T-helper 1 cell treated with Interleukin-12 subunit alpha and Interleukin-12 subunit beta and Interleukin-4 antibody, amounts not matched to agents 30 ng/mL and 1 ng/mL, for 36 hours (primary cell): Measurements from ENCODE around the gene FOXRED2. TPM values are rescaled to one million over a fixed set of nuclear protein-coding genes. Genes with fewer than 3 reads are reported as not detected.
"Not testable (repeated sequence)": the region's sequence is repeated elsewhere in the genome, so short reads cannot be mapped to it uniquely, and the experiment has no call there.

Experiments
- intact Hi-C: fragments of 100-400 bp; cut with micrococcal nuclease; formaldehyde crosslinking; loops from one replicate; pipeline ENCODE4 v1.15.1; 2024
- total RNA-seq: library from RNA; stranded (reverse); gene quantifications from 2 replicates; pipeline ENCODE4 v1.2.3, GENCODE V29; 2022

Gene FOXRED2
- total RNA-seq, 1 donor from 2014 or later: 11.7 TPM

GRCh38 chr22:36452978-36453607 is 53.7 kb downstream of the FOXRED2 start:
- intact Hi-C loops: not testable (repeated sequence)

GRCh38 chr22:36452250-36452977 is 54.4 kb downstream of the FOXRED2 start:
- intact Hi-C loops: no loop called here

GRCh38 chr22:36450923-36451322 is 55.9 kb downstream of the FOXRED2 start:
- intact Hi-C loops: loop anchor here (1.0 kb wide), 5 partner anchors 30 to 86 kb away; partner anchors contain the start of genes EIF3D and TXN2

GRCh38 chr22:36449596-36450175 is 57.2 kb downstream of the FOXRED2 start:
- intact Hi-C loops: no loop called here

- intact Hi-C loops: no loop called here
Observed at GRCh38 chr22:36447632-36448031, 59.2 kb downstream of the FOXRED2 start.

GRCh38 chr22:36445158-36445668 is 61.6 kb downstream of the FOXRED2 start:
- intact Hi-C loops: no loop called here

- intact Hi-C loops: no loop called here
Observed at GRCh38 chr22:36443198-36443770, 63.6 kb downstream of the FOXRED2 start.

- intact Hi-C loops: no loop called here
Observed at GRCh38 chr22:36442506-36443197, 64.2 kb downstream of the FOXRED2 start.

- intact Hi-C loops: no loop called here
Observed at GRCh38 chr22:36440429-36441002, 66.3 kb downstream of the FOXRED2 start.

GRCh38 chr22:36439481-36440271 is 67.2 kb downstream of the FOXRED2 start:
- intact Hi-C loops: no loop called here

Other genes starting within 250 kb of the FOXRED2 start
- 888 and 889 TPM in 2 replicates for gene MYH9, start 119.1 kb downstream of the FOXRED2 start, total RNA-seq
- gene TXN2, start 25.4 kb downstream of the FOXRED2 start, total RNA-seq: 67.3 and 67.6 TPM in 2 replicates
- 198 and 201 TPM in 2 replicates for gene EIF3D, start 22.1 kb upstream of the FOXRED2 start, total RNA-seq
- not detected in 2 replicates for gene CACNG2, start 196.7 kb upstream of the FOXRED2 start, total RNA-seq